ENCODE measurements around the gene ZNRF4. TPM values are rescaled to one million over a fixed set of nuclear protein-coding genes. Genes with fewer than 3 reads are reported as not detected.

ZNRF4 gene
- total and polyA plus RNA-seq, 2 donors, result not detected

GRCh38 chr19:5459360-5459759 lies 4.1 kb downstream of the ZNRF4 start:
- no peak for DNase-seq (ENCODE audit: low read depth in 6 of 9, low spot score in 9 of 9)
- H3K9me3 ChIP-seq (ENCODE audit: control insufficient read depth in 2 of 2, insufficient read depth in 1 of 2, low read length in 1 of 2), result no peaks in the 10 kb centered on the region
- H3K27ac ChIP-seq (ENCODE audit: low read depth in 1 of 2, low read length in 1 of 2), result no peak overlapping the region
- no peaks in the 10 kb centered on the region for H3K27me3 ChIP-seq (ENCODE audit: control insufficient read depth in 2 of 2, insufficient read depth in 1 of 2, low read length in 1 of 2)
- H3K36me3 ChIP-seq (ENCODE audit: control insufficient read depth in 2 of 2, insufficient read depth in 2 of 2, low read length in 1 of 2), result no peaks in the 10 kb centered on the region
- H3K4me3 ChIP-seq (ENCODE audit: low read length in 2 of 2), result no peak overlapping the region
- no peaks in the 10 kb centered on the region for H3K4me1 ChIP-seq (ENCODE audit: control insufficient read depth in 2 of 2, insufficient read depth in 2 of 2, low read length in 2 of 2)
- 84% methylated on average over 6 of the region's 6 CpGs for WGBS

GRCh38 chr19:5460748-5461147 lies 5.5 kb downstream of the ZNRF4 start:
- Histone ChIP-seq H3K27ac (ENCODE audit: low read depth in 1 of 2, low read length in 1 of 2) (no peak overlapping the region), H3K27me3 (ENCODE audit: control insufficient read depth in 2 of 2, insufficient read depth in 1 of 2, low read length in 1 of 2) (no peaks in the 10 kb centered on the region), H3K9me3 (ENCODE audit: control insufficient read depth in 2 of 2, insufficient read depth in 1 of 2, low read length in 1 of 2) (no peaks in the 10 kb centered on the region), H3K36me3 (ENCODE audit: control insufficient read depth in 2 of 2, insufficient read depth in 2 of 2, low read length in 1 of 2) (no peaks in the 10 kb centered on the region), H3K4me3 (ENCODE audit: low read length in 2 of 2) (no peak overlapping the region), H3K4me1 (ENCODE audit: control insufficient read depth in 2 of 2, insufficient read depth in 2 of 2, low read length in 2 of 2) (no peaks in the 10 kb centered on the region)
- 72% methylated on average over 3 of the region's 3 CpGs for WGBS
- no peak for DNase-seq (ENCODE audit: low read depth in 6 of 9, low spot score in 9 of 9)

- H3K4me3 ChIP-seq (ENCODE audit: low read length in 2 of 2), result no peak overlapping the region
- no peaks in the 10 kb centered on the region for H3K4me1 ChIP-seq (ENCODE audit: control insufficient read depth in 2 of 2, insufficient read depth in 2 of 2, low read length in 2 of 2)
- no peak for DNase-seq (ENCODE audit: low read depth in 6 of 9, low spot score in 9 of 9)
- H3K27me3 ChIP-seq (ENCODE audit: control insufficient read depth in 2 of 2, insufficient read depth in 1 of 2, low read length in 1 of 2), result no peaks in the 10 kb centered on the region
- WGBS, result 80% methylated on average over 3 of the region's 3 CpGs
- no peaks in the 10 kb centered on the region for H3K9me3 ChIP-seq (ENCODE audit: control insufficient read depth in 2 of 2, insufficient read depth in 1 of 2, low read length in 1 of 2)
- H3K27ac ChIP-seq (ENCODE audit: low read depth in 1 of 2, low read length in 1 of 2), result no peak overlapping the region
- H3K36me3 ChIP-seq (ENCODE audit: control insufficient read depth in 2 of 2, insufficient read depth in 2 of 2, low read length in 1 of 2), result no peaks in the 10 kb centered on the region
Measured at GRCh38 chr19:5463959-5464358, 8.7 kb downstream of the ZNRF4 start.

- H3K36me3 ChIP-seq (ENCODE audit: control insufficient read depth in 2 of 2, insufficient read depth in 2 of 2, low read length in 1 of 2), result no peaks in the 10 kb centered on the region
- no peaks in the 10 kb centered on the region for H3K27me3 ChIP-seq (ENCODE audit: control insufficient read depth in 2 of 2, insufficient read depth in 1 of 2, low read length in 1 of 2)
- H3K27ac ChIP-seq (ENCODE audit: low read depth in 1 of 2, low read length in 1 of 2), result no peak overlapping the region
- WGBS, result 74% methylated on average over 7 of the region's 7 CpGs
- H3K4me3 ChIP-seq (ENCODE audit: low read length in 2 of 2), result no peak overlapping the region
- no peaks in the 10 kb centered on the region for H3K4me1 ChIP-seq (ENCODE audit: control insufficient read depth in 2 of 2, insufficient read depth in 2 of 2, low read length in 2 of 2)
- no peak for DNase-seq (ENCODE audit: low read depth in 6 of 9, low spot score in 9 of 9)
- no peaks in the 10 kb centered on the region for H3K9me3 ChIP-seq (ENCODE audit: control insufficient read depth in 2 of 2, insufficient read depth in 1 of 2, low read length in 1 of 2)
Measured at GRCh38 chr19:5466072-5466471, 10.9 kb downstream of the ZNRF4 start.

- DNase-seq (ENCODE audit: low read depth in 6 of 9, low spot score in 9 of 9), result no peak
- Histone ChIP-seq H3K9me3 (ENCODE audit: control insufficient read depth in 2 of 2, insufficient read depth in 1 of 2, low read length in 1 of 2) (no peaks in the 10 kb centered on the region), H3K27ac (ENCODE audit: low read depth in 1 of 2, low read length in 1 of 2) (no peak overlapping the region), H3K36me3 (ENCODE audit: control insufficient read depth in 2 of 2, insufficient read depth in 2 of 2, low read length in 1 of 2) (no peaks in the 10 kb centered on the region), H3K27me3 (ENCODE audit: control insufficient read depth in 2 of 2, insufficient read depth in 1 of 2, low read length in 1 of 2) (no peaks in the 10 kb centered on the region), H3K4me3 (ENCODE audit: low read length in 2 of 2) (no peak overlapping the region), H3K4me1 (ENCODE audit: control insufficient read depth in 2 of 2, insufficient read depth in 2 of 2, low read length in 2 of 2) (no peaks in the 10 kb centered on the region)
- 71% methylated on average over 12 of the region's 12 CpGs for WGBS
Measured at GRCh38 chr19:5466814-5467291, 11.6 kb downstream of the ZNRF4 start.

- no peaks in the 10 kb centered on the region for H3K36me3 ChIP-seq (ENCODE audit: control insufficient read depth in 2 of 2, insufficient read depth in 2 of 2, low read length in 1 of 2)
- no peak for DNase-seq (ENCODE audit: low read depth in 6 of 9, low spot score in 9 of 9)
- no peak overlapping the region for H3K4me3 ChIP-seq (ENCODE audit: low read length in 2 of 2)
- H3K4me1 ChIP-seq (ENCODE audit: control insufficient read depth in 2 of 2, insufficient read depth in 2 of 2, low read length in 2 of 2), result no peaks in the 10 kb centered on the region
- WGBS, result 73% methylated on average over 12 of the region's 12 CpGs
- H3K9me3 ChIP-seq (ENCODE audit: control insufficient read depth in 2 of 2, insufficient read depth in 1 of 2, low read length in 1 of 2), result no peaks in the 10 kb centered on the region
- H3K27ac ChIP-seq (ENCODE audit: low read depth in 1 of 2, low read length in 1 of 2), result no peak overlapping the region
- no peaks in the 10 kb centered on the region for H3K27me3 ChIP-seq (ENCODE audit: control insufficient read depth in 2 of 2, insufficient read depth in 1 of 2, low read length in 1 of 2)
Measured at GRCh38 chr19:5470264-5470671, 15.1 kb downstream of the ZNRF4 start.

GRCh38 chr19:5472286-5472685 lies 17.1 kb downstream of the ZNRF4 start:
- Histone ChIP-seq H3K27me3 (ENCODE audit: control insufficient read depth in 2 of 2, insufficient read depth in 1 of 2, low read length in 1 of 2) (no peaks in the 10 kb centered on the region), H3K4me1 (ENCODE audit: control insufficient read depth in 2 of 2, insufficient read depth in 2 of 2, low read length in 2 of 2) (no peaks in the 10 kb centered on the region), H3K4me3 (ENCODE audit: low read length in 2 of 2) (no peak overlapping the region), H3K36me3 (ENCODE audit: control insufficient read depth in 2 of 2, insufficient read depth in 2 of 2, low read length in 1 of 2) (no peaks in the 10 kb centered on the region), H3K9me3 (ENCODE audit: control insufficient read depth in 2 of 2, insufficient read depth in 1 of 2, low read length in 1 of 2) (no peaks in the 10 kb centered on the region), H3K27ac (ENCODE audit: low read depth in 1 of 2, low read length in 1 of 2) (no peak overlapping the region)
- 82% methylated on average over 16 of the region's 16 CpGs for WGBS
- no peak for DNase-seq (ENCODE audit: low read depth in 6 of 9, low spot score in 9 of 9)

GRCh38 chr19:5473646-5474045 lies 18.4 kb downstream of the ZNRF4 start:
- H3K36me3 ChIP-seq (ENCODE audit: control insufficient read depth in 2 of 2, insufficient read depth in 2 of 2, low read length in 1 of 2), result no peaks in the 10 kb centered on the region
- DNase-seq (ENCODE audit: low read depth in 6 of 9, low spot score in 9 of 9), result no peak
- no peaks in the 10 kb centered on the region for H3K9me3 ChIP-seq (ENCODE audit: control insufficient read depth in 2 of 2, insufficient read depth in 1 of 2, low read length in 1 of 2)
- no peak overlapping the region for H3K4me3 ChIP-seq (ENCODE audit: low read length in 2 of 2)
- H3K27ac ChIP-seq (ENCODE audit: low read depth in 1 of 2, low read length in 1 of 2), result no peak overlapping the region
- WGBS, result 94% methylated on average over 5 of the region's 5 CpGs
- H3K4me1 ChIP-seq (ENCODE audit: control insufficient read depth in 2 of 2, insufficient read depth in 2 of 2, low read length in 2 of 2), result no peaks in the 10 kb centered on the region
- H3K27me3 ChIP-seq (ENCODE audit: control insufficient read depth in 2 of 2, insufficient read depth in 1 of 2, low read length in 1 of 2), result peaks cover 0 to 13% of the 10 kb centered on the region in 2 donors

- Histone ChIP-seq H3K27me3 (ENCODE audit: control insufficient read depth in 2 of 2, insufficient read depth in 1 of 2, low read length in 1 of 2) (peaks cover 0 to 24% of the 10 kb centered on the region in 2 donors), H3K36me3 (ENCODE audit: control insufficient read depth in 2 of 2, insufficient read depth in 2 of 2, low read length in 1 of 2) (no peaks in the 10 kb centered on the region)
Measured at GRCh38 chr19:5477451-5478215, 22.4 kb downstream of the ZNRF4 start.

More at GRCh38 chr19:5477451-5478215, 22.4 kb downstream of the ZNRF4 start:
- no peak for DNase-seq (ENCODE audit: low read depth in 6 of 9, low spot score in 9 of 9)
- Histone ChIP-seq H3K9me3 (ENCODE audit: control insufficient read depth in 2 of 2, insufficient read depth in 1 of 2, low read length in 1 of 2) (peaks cover 0 to 4% of the 10 kb centered on the region in 2 donors), H3K4me3 (ENCODE audit: low read length in 2 of 2) (no peak overlapping the region), H3K27ac (ENCODE audit: low read depth in 1 of 2, low read length in 1 of 2) (no peak overlapping the region), H3K4me1 (ENCODE audit: control insufficient read depth in 2 of 2, insufficient read depth in 2 of 2, low read length in 2 of 2) (no peaks in the 10 kb centered on the region)
- WGBS, result 57% methylated on average over 13 of the region's 13 CpGs

Data from thymus (tissue), 11 donors.